ENCODE data around the gene CERS6. TPM values are rescaled to one million over a fixed set of nuclear protein-coding genes. Genes with fewer than 3 reads are reported as not detected.
"Not testable (repeated sequence)": the region's sequence is repeated elsewhere in the genome, so short reads cannot be mapped to it uniquely, and the experiment has no call there.

The CERS6 gene
- total and polyA plus RNA-seq, 10 of the 15 experiments (the other 5 are each of a cell fraction or from before 2014, with no cell fraction given): 1.3 to 20.4 (median 14.1) TPM

DNA sequence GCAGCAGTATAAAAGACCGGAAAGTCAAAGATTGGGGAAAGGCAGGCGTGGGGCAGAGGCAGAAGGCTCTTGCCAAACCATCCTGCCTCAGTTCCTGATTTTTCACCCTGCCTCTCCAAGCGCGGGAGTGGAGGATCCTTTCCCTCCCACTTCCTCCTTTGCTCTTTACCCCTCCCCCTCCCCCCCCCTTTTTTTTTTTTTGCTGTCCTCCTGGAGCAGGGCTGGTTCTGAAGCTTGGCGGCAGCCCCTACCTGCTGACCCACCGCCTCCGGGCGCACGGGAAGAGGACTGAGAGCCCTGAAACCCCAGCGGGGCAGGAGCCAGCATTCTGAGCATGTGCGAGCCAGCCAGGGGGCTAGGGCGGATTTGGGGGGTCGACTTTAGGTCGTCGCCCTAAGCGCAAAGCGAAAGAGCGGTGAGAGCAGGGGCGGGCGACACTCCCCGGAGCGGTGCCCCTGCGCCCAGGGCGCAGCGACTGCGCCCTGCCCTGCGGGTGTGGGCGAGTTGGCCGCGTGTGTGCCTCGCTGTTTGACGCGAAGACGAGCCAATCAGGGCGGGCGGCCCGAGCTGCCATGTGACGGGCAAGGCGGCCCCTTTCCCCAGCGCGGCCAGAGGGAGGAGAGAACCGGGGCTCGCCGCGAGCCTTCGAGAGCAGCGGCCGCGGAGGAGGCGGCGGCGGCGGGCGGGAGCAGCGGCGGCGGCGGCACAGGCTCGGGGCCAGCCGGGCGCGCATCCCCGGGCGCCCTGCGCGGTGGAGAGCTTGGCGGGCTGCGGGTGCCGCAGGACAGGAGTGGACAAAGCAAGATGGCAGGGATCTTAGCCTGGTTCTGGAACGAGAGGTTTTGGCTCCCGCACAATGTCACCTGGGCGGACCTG is at the start of gene CERS6 (continued):
- peak; percentile 91 for TF ChIP-seq USF1 (IDR thresholded peaks at IDR 0.05; ENCODE audit: borderline replicate concordance, extremely low read length, insufficient read depth, low read depth, low read length)
- peak; percentile 46; the same call in 1 of the 2 replicates for TF ChIP-seq NKRF (conservative IDR thresholded peaks at IDR 0.05)
- TF ChIP-seq BRCA1 (IDR thresholded peaks at IDR 0.05; ENCODE audit: low read depth, low read length): no peak
- TF ChIP-seq, protein P1, sequence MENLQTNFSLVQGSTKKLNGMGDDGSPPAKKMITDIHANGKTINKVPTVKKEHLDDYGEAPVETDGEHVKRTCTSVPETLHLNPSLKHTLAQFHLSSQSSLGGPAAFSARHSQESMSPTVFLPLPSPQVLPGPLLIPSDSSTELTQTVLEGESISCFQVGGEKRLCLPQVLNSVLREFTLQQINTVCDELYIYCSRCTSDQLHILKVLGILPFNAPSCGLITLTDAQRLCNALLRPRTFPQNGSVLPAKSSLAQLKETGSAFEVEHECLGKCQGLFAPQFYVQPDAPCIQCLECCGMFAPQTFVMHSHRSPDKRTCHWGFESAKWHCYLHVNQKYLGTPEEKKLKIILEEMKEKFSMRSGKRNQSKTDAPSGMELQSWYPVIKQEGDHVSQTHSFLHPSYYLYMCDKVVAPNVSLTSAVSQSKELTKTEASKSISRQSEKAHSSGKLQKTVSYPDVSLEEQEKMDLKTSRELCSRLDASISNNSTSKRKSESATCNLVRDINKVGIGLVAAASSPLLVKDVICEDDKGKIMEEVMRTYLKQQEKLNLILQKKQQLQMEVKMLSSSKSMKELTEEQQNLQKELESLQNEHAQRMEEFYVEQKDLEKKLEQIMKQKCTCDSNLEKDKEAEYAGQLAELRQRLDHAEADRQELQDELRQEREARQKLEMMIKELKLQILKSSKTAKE (IDR thresholded peaks at IDR 0.05; ENCODE audit: low read depth, poor library complexity, severe bottlenecking): no peak
- no peak for TF ChIP-seq RBBP5 (conservative IDR thresholded peaks at IDR 0.05)
- TF ChIP-seq ZNF384 (IDR thresholded peaks at IDR 0.05; ENCODE audit: borderline replicate concordance, low read depth, low read length): no peak
- peak; percentile 70 for TF ChIP-seq CHD2 (IDR thresholded peaks at IDR 0.05; ENCODE audit: borderline replicate concordance, low read depth, low read length)

GRCh38 chr2:168412301-168412700 is 43.8 kb upstream of the CERS6 start:
- RAD21 ChIA-PET (ENCODE audit: unreplicated experiment); H3K27me3 ChIP-seq (replicated peaks in 1 of 2; ENCODE audit: control insufficient read depth in 2 of 2, insufficient read depth in 2 of 2, low read length in 1 of 2); H3K27ac ChIP-seq (ENCODE audit: control insufficient read depth, insufficient read depth); H4K20me1 ChIP-seq (ENCODE audit: control insufficient read depth, insufficient read depth); FAIRE-seq; H3K9me3 ChIP-seq (replicated peaks; ENCODE audit: control insufficient read depth, insufficient read depth, low read length); POLR2A ChIA-PET; H3K4me1 ChIP-seq (ENCODE audit: control insufficient read depth, insufficient read depth, low read length); H3K36me3 ChIP-seq (ENCODE audit: control insufficient read depth in 2 of 2, insufficient read depth in 2 of 2, low read length in 1 of 2); H3K4me2 ChIP-seq (ENCODE audit: control insufficient read depth, insufficient read depth); SMC1A ChIA-PET (ENCODE audit: uncharacterized antibody, unreplicated experiment); H3K79me2 ChIP-seq (ENCODE audit: control insufficient read depth, insufficient read depth, low read length); H3K4me3 ChIP-seq; H3K9ac ChIP-seq (ENCODE audit: control insufficient read depth, insufficient read depth, low read length); in situ Hi-C loops (cut with MboI); intact Hi-C loops (cut with micrococcal nuclease; ENCODE audit: unreplicated experiment); ATAC-seq; H2AFZ ChIP-seq (ENCODE audit: control insufficient read depth, low read depth, low read length); BruUV-seq (replicated peaks); CTCF ChIA-PET; DNase-seq (ENCODE audit: low read depth, low spot score): not testable (repeated sequence)
- 42% methylated on average over 5 of the region's 5 CpGs for WGBS (ENCODE audit: insufficient coverage, insufficient replicate concordance, low lambda C conversion rate, missing lambda C conversion rate)

- FAIRE-seq; BruUV-seq (replicated peaks); POLR2A ChIA-PET; DNase-seq (ENCODE audit: low read depth, low spot score); intact Hi-C loops (cut with micrococcal nuclease; ENCODE audit: unreplicated experiment); SMC1A ChIA-PET (ENCODE audit: uncharacterized antibody, unreplicated experiment); H3K9ac ChIP-seq (ENCODE audit: control insufficient read depth, insufficient read depth, low read length); H3K27me3 ChIP-seq (replicated peaks in 1 of 2; ENCODE audit: control insufficient read depth in 2 of 2, insufficient read depth in 2 of 2, low read length in 1 of 2); H2AFZ ChIP-seq (ENCODE audit: control insufficient read depth, low read depth, low read length); H3K27ac ChIP-seq (ENCODE audit: control insufficient read depth, insufficient read depth); RAD21 ChIA-PET (ENCODE audit: unreplicated experiment); ATAC-seq; H3K36me3 ChIP-seq (ENCODE audit: control insufficient read depth in 2 of 2, insufficient read depth in 2 of 2, low read length in 1 of 2); H3K4me1 ChIP-seq (ENCODE audit: control insufficient read depth, insufficient read depth, low read length); H3K4me3 ChIP-seq; H3K79me2 ChIP-seq (ENCODE audit: control insufficient read depth, insufficient read depth, low read length); CTCF ChIA-PET; H3K9me3 ChIP-seq (replicated peaks; ENCODE audit: control insufficient read depth, insufficient read depth, low read length); H4K20me1 ChIP-seq (ENCODE audit: control insufficient read depth, insufficient read depth); in situ Hi-C loops (cut with MboI); H3K4me2 ChIP-seq (ENCODE audit: control insufficient read depth, insufficient read depth): not testable (repeated sequence)
- WGBS (ENCODE audit: insufficient coverage, insufficient replicate concordance, low lambda C conversion rate, missing lambda C conversion rate): 63% methylated on average over 3 of the region's 3 CpGs
Measured at GRCh38 chr2:168413101-168413500, 43.0 kb upstream of the CERS6 start.

All from GM12878 (cell line).